GM23248 (cell line): ENCODE measurements around the gene TMED10. TPM values are rescaled to one million over a fixed set of nuclear protein-coding genes. Genes with fewer than 3 reads are reported as not detected.
A peak's percentile ranks its signal among the peaks of the same experiment; 100 is the strongest.

Experiments
- DNase-seq: peaks from one replicate; pipeline ENCODE4 v3.0.0-alpha.2; 2015
- H2AFZ ChIP-seq: fragments of 200-600 bp; sonication (generic); 2 replicates; pipeline ENCODE4 v1.6.1; 2016; ENCODE audit warnings: antibody characterized with exemption
- H3F3A ChIP-seq: fragments of 200-600 bp; sonication (generic); 2 replicates; pipeline ENCODE4 v1.6.1; 2016; ENCODE audit warnings: mild to moderate bottlenecking, antibody characterized with exemption, mixed run types; ENCODE audit not compliant: insufficient read depth
- H3K27ac ChIP-seq: fragments of 200-600 bp; sonication (generic); 2 replicates; pipeline ENCODE4 v1.5.1; 2016; ENCODE audit warnings: mild to moderate bottlenecking
- H3K27me3 ChIP-seq: fragments of 200-600 bp; sonication (generic); replicated peaks from 2 replicates; pipeline ENCODE4 v1.6.1; 2016; ENCODE audit warnings: mild to moderate bottlenecking; ENCODE audit not compliant: insufficient read depth
- H3K36me3 ChIP-seq: fragments of 200-600 bp; sonication (generic); 2 replicates; pipeline ENCODE4 v1.6.1; 2016; ENCODE audit warnings: low read depth, mild to moderate bottlenecking
- H3K4me1 ChIP-seq: fragments of 200-600 bp; sonication (generic); 2 replicates; pipeline ENCODE4 v1.6.1; 2016; ENCODE audit warnings: mild to moderate bottlenecking; ENCODE audit not compliant: insufficient read depth
- H3K4me2 ChIP-seq: fragments of 200-600 bp; sonication (generic); one replicate; pipeline ENCODE4 v1.6.1; 2016; ENCODE audit warnings: mild to moderate bottlenecking; ENCODE audit not compliant: unreplicated experiment
- H3K4me3 ChIP-seq: fragments of 200-600 bp; sonication (generic); 2 replicates; pipeline ENCODE4 v1.5.1; 2016; ENCODE audit warnings: mild to moderate bottlenecking
- H3K79me2 ChIP-seq: fragments of 200-600 bp; sonication (generic); 2 replicates; pipeline ENCODE4 v1.6.1; 2016; ENCODE audit warnings: mild to moderate bottlenecking; ENCODE audit not compliant: insufficient read depth
- H3K9ac ChIP-seq: fragments of 200-600 bp; sonication (generic); 2 replicates; pipeline ENCODE4 v1.6.1; 2016; ENCODE audit warnings: mild to moderate bottlenecking
- H3K9me2 ChIP-seq: fragments of 200-600 bp; sonication (generic); 2 replicates; pipeline ENCODE4 v1.6.1; 2016; ENCODE audit warnings: mixed run types, mild to moderate bottlenecking, moderate library complexity; ENCODE audit not compliant: insufficient read depth
- H3K9me3 ChIP-seq: fragments of 200-600 bp; sonication (generic); one replicate; pipeline ENCODE4 v1.6.1; 2017; ENCODE audit warnings: low read depth
- H4K20me1 ChIP-seq: fragments of 200-600 bp; sonication (generic); 2 replicates; pipeline ENCODE4 v1.6.0; 2016; ENCODE audit not compliant: insufficient read depth
- EZH2 ChIP-seq: fragments of 200-600 bp; sonication (generic); IDR thresholded peaks from 2 replicates; pipeline ENCODE4 v1.6.1; 2018; ENCODE audit warnings: antibody characterized with exemption, mild to moderate bottlenecking; ENCODE audit not compliant: insufficient read depth, poor library complexity, severe bottlenecking
- EZH2phosphoT487 ChIP-seq: fragments of 200-600 bp; sonication (generic); IDR thresholded peaks from 2 replicates; pipeline ENCODE4 v1.6.1; 2018; ENCODE audit warnings: antibody characterized with exemption, moderate library complexity, mild to moderate bottlenecking, low read depth; ENCODE audit not compliant: insufficient read depth
- WGBS, 2 experiments: methylation state at CpG; one replicate each; pipeline ENCODE4 v1.1.6; 2015 to 2017; ENCODE audit warnings: low lambda C conversion rate in 2 of 2, low coverage in 1 of 2; ENCODE audit errors: missing lambda C conversion rate in 2 of 2; 5-methylcytosine and 5-hydroxymethylcytosine counted together
- in situ Hi-C: fragments of 300-500 bp; cut with MboI; formaldehyde crosslinking; loops from 2 replicates; pipeline ENCODE4 v1.15.0; 2020
- polyA plus RNA-seq: library from polyadenylated mRNA; unstranded; fragments of >200 nt; fragmentation: Nextera tagmentation; extraction: Ambion mirVana; gene quantifications from 2 replicates; pipeline ENCODE4 v1.2.1, GENCODE V29; 2016
- total RNA-seq: library from RNA; depleted of rRNA; stranded (reverse); fragments of >200 nt; shearing (Covaris generic); gene quantifications from 2 replicates; pipeline ENCODE4 v1.2.3, GENCODE V29; 2014

TMED10 gene
- total and polyA plus RNA-seq, 2 experiments from 2014 or later = 363 to 553 TPM

GRCh38 chr14:75095690-75096089 is 80.7 kb downstream of the TMED10 start:
- in situ Hi-C loops = loop anchor here (10.0 kb wide), 1 partner anchor 181 kb away; no protein-coding TSS in a partner anchor
- Histone ChIP-seq H3K27me3 (no peaks in the 10 kb centered on the region), H3K9ac (no peak overlapping the region), H3K4me3 (no peak overlapping the region), H3K36me3 (peaks cover 47% of the 10 kb centered on the region), H3K4me2 (no peak overlapping the region), H3K27ac (no peak overlapping the region), H3F3A (peaks cover 3% of the 10 kb centered on the region; the same call in 1 of the 2 replicates), H2AFZ (no peak overlapping the region), H3K9me3 (no peaks in the 10 kb centered on the region), H4K20me1 (no peaks in the 10 kb centered on the region), H3K4me1 (no peaks in the 10 kb centered on the region), H3K79me2 (no peaks in the 10 kb centered on the region), H3K9me2 (no peaks in the 10 kb centered on the region)
- no peak for DNase-seq
- WGBS, 2 experiments = 98 to 99% methylated on average over 4 of the region's 4 CpGs
- TF ChIP-seq EZH2 (no peak), EZH2phosphoT487 (no peak)

- H3K9ac ChIP-seq = no peak overlapping the region
- H3K4me1 ChIP-seq = no peaks in the 10 kb centered on the region
- H3F3A ChIP-seq = peaks cover 5% of the 10 kb centered on the region; the same call in 1 of the 2 replicates
- H3K9me2 ChIP-seq = no peaks in the 10 kb centered on the region
- peaks cover 46% of the 10 kb centered on the region for H3K36me3 ChIP-seq
- no peak overlapping the region for H3K4me3 ChIP-seq
- no peaks in the 10 kb centered on the region for H3K27me3 ChIP-seq
- peak; percentile 4 for DNase-seq
- in situ Hi-C loops = loop anchor here (10.0 kb wide), 1 partner anchor 180 kb away; no protein-coding TSS in a partner anchor
- no peaks in the 10 kb centered on the region for H3K9me3 ChIP-seq
- 88 to 90% methylated on average over 3 of the region's 3 CpGs for WGBS, 2 experiments
- no peak overlapping the region for H3K27ac ChIP-seq
- no peaks in the 10 kb centered on the region for H4K20me1 ChIP-seq
- H3K79me2 ChIP-seq = no peaks in the 10 kb centered on the region
- H2AFZ ChIP-seq = no peak overlapping the region
- H3K4me2 ChIP-seq = no peak overlapping the region
- no peak for TF ChIP-seq EZH2
- TF ChIP-seq EZH2phosphoT487 = no peak
Measured at GRCh38 chr14:75094896-75095295, 81.5 kb downstream of the TMED10 start.

GRCh38 chr14:75092698-75093097 is 83.7 kb downstream of the TMED10 start:
- WGBS, 2 experiments = 96 to 98% methylated on average over 2 of the region's 2 CpGs

GRCh38 chr14:75091251-75091650 is 85.2 kb downstream of the TMED10 start:
- Histone ChIP-seq H3K4me1 (no peaks in the 10 kb centered on the region), H3K27me3 (no peaks in the 10 kb centered on the region), H3K9me3 (no peaks in the 10 kb centered on the region), H3F3A (peaks cover 5% of the 10 kb centered on the region; the same call in 1 of the 2 replicates), H3K79me2 (no peaks in the 10 kb centered on the region), H3K4me3 (no peak overlapping the region), H3K27ac (no peak overlapping the region), H2AFZ (no peak overlapping the region), H3K36me3 (peaks cover 58% of the 10 kb centered on the region), H3K4me2 (no peak overlapping the region), H4K20me1 (no peaks in the 10 kb centered on the region), H3K9me2 (no peaks in the 10 kb centered on the region), H3K9ac (no peak overlapping the region)
- in situ Hi-C loops = loop anchor here (10.0 kb wide), 1 partner anchor 176 kb away; no protein-coding TSS in a partner anchor
- no peak for TF ChIP-seq EZH2phosphoT487
- TF ChIP-seq EZH2 = no peak
- WGBS, 2 experiments = 91 to 97% methylated on average over 5 to 8 of the region's 8 CpGs
- no peak for DNase-seq

More at GRCh38 chr14:75092698-75093097, 83.7 kb downstream of the TMED10 start:
- DNase-seq = no peak
- H3K9ac ChIP-seq = no peak overlapping the region
- H3K9me2 ChIP-seq = no peaks in the 10 kb centered on the region
- no peaks in the 10 kb centered on the region for H4K20me1 ChIP-seq
- H2AFZ ChIP-seq = no peak overlapping the region
- no peak overlapping the region for H3K27ac ChIP-seq
- TF ChIP-seq EZH2phosphoT487 (no peak), EZH2 (no peak)
- in situ Hi-C loops = loop anchor here (10.0 kb wide), 1 partner anchor 178 kb away; no protein-coding TSS in a partner anchor
- no peak overlapping the region for H3K4me2 ChIP-seq
- no peak overlapping the region for H3K4me3 ChIP-seq
- no peaks in the 10 kb centered on the region for H3K79me2 ChIP-seq
- no peaks in the 10 kb centered on the region for H3K27me3 ChIP-seq
- H3K4me1 ChIP-seq = no peaks in the 10 kb centered on the region
- no peaks in the 10 kb centered on the region for H3K9me3 ChIP-seq
- H3F3A ChIP-seq = peaks cover 5% of the 10 kb centered on the region; the same call in 1 of the 2 replicates
- peaks cover 45% of the 10 kb centered on the region for H3K36me3 ChIP-seq

- Histone ChIP-seq H3F3A (peaks cover 5% of the 10 kb centered on the region; the same call in 1 of the 2 replicates), H3K27ac (0 out of 2 replicates have a peak overlapping the region, but pooled peaks have one; percentile 3)
Measured at GRCh38 chr14:75090353-75090752, 86.1 kb downstream of the TMED10 start.

More at GRCh38 chr14:75090353-75090752, 86.1 kb downstream of the TMED10 start:
- Histone ChIP-seq H3K9ac (no peak overlapping the region), H3K4me2 (no peak overlapping the region), H3K4me1 (no peaks in the 10 kb centered on the region), H3K9me3 (no peaks in the 10 kb centered on the region), H3K36me3 (peaks cover 55% of the 10 kb centered on the region), H3K27me3 (no peaks in the 10 kb centered on the region), H3K4me3 (no peak overlapping the region), H3K9me2 (no peaks in the 10 kb centered on the region), H4K20me1 (no peaks in the 10 kb centered on the region), H2AFZ (no peak overlapping the region), H3K79me2 (no peaks in the 10 kb centered on the region)
- WGBS, 2 experiments = 80 to 83% methylated on average over 3 of the region's 3 CpGs
- in situ Hi-C loops = loop anchor here (10.0 kb wide), 1 partner anchor 176 kb away; no protein-coding TSS in a partner anchor
- DNase-seq = peak; percentile 41
- TF ChIP-seq EZH2 (no peak), EZH2phosphoT487 (no peak)
